Testis (tissue), 3 donors: ENCODE measurements around the gene OVOL1. TPM values are rescaled to one million over a fixed set of nuclear protein-coding genes. Genes with fewer than 3 reads are reported as not detected.

ENCODE experiments used
- DNase-seq: peaks from one replicate; pipeline ENCODE4 v3.0.0-alpha.2; 2019
- H3K27ac ChIP-seq, 2 donors: fragments of 200-600 bp; sonication (generic); one replicate each; pipeline ENCODE4 v1.5.1; 2019
- H3K27me3 ChIP-seq: fragments of 200-600 bp; sonication (generic); one replicate; pipeline ENCODE4 v1.5.1; 2019
- H3K36me3 ChIP-seq: fragments of 200-600 bp; sonication (generic); one replicate; pipeline ENCODE4 v1.5.1; 2017; ENCODE audit warnings: low read depth; ENCODE audit errors: missing control alignments
- H3K4me1 ChIP-seq: fragments of 200-600 bp; sonication (generic); one replicate; pipeline ENCODE4 v1.5.1; 2019
- H3K4me3 ChIP-seq, 2 donors: fragments of 200-600 bp; sonication (generic); one replicate each; pipeline ENCODE4 v1.5.1; 2017 to 2019
- H3K9me3 ChIP-seq: fragments of 200-600 bp; sonication (generic); one replicate; pipeline ENCODE4 v1.5.1; 2017
- POLR2A ChIP-seq: fragments of 450-650 bp; IDR thresholded peaks from one replicate; pipeline ENCODE4 v1.6.1; 2017; ENCODE audit warnings: antibody characterized with exemption, mild to moderate bottlenecking, moderate library complexity
- WGBS, 2 donors: methylation state at CpG; one replicate each; pipeline ENCODE4 v1.1.5; 2018; 5-methylcytosine and 5-hydroxymethylcytosine counted together
- intact Hi-C: fragments of 100-400 bp; cut with DNase I; formaldehyde crosslinking; loops from one replicate; pipeline ENCODE4 v1.15.1; 2023; ENCODE audit warnings: low total_unique reads
- polyA plus RNA-seq: library from polyadenylated mRNA; stranded (reverse); fragments of 350-450 nt; fragmentation: Illumina TruSeq; extraction: RNeasy Lipid Tissue Mini Kit (QIAGEN cat#74804); gene quantifications from one replicate; pipeline ENCODE4 v1.2.3, GENCODE V29; 2014; ENCODE audit warnings: low read depth, low replicate concordance; ENCODE audit not compliant: insufficient read depth
- total RNA-seq, 2 donors: library from RNA; depleted of rRNA; stranded (reverse); fragments of >200 nt; gene quantifications; one replicate each; pipeline ENCODE4 v1.2.3, GENCODE V29; 2016
- TF ChIP-seq, protein P1 (sequence below), 3 experiments: fragments of 450-650 bp in 2 of 3; fragments of 200-600 bp in 1 of 3; sonication (generic) in 1 of 3; IDR thresholded peaks; one replicate each; pipeline ENCODE4 v1.5.1; 2016 to 2019; ENCODE audit warnings: antibody characterized with exemption in 3 of 3, mild to moderate bottlenecking in 2 of 3, moderate library complexity in 1 of 3

The OVOL1 gene
- total and polyA plus RNA-seq, 3 donors from 2014 or later, result 27.6 to 72.4 (median 33.9) TPM

GRCh38 chr11:65793144-65793581 is 6.3 kb downstream of the OVOL1 start:
- intact Hi-C loops, result no loop called here
- no peaks in the 10 kb centered on the region for H3K4me1 ChIP-seq
- TF ChIP-seq, protein P1, sequence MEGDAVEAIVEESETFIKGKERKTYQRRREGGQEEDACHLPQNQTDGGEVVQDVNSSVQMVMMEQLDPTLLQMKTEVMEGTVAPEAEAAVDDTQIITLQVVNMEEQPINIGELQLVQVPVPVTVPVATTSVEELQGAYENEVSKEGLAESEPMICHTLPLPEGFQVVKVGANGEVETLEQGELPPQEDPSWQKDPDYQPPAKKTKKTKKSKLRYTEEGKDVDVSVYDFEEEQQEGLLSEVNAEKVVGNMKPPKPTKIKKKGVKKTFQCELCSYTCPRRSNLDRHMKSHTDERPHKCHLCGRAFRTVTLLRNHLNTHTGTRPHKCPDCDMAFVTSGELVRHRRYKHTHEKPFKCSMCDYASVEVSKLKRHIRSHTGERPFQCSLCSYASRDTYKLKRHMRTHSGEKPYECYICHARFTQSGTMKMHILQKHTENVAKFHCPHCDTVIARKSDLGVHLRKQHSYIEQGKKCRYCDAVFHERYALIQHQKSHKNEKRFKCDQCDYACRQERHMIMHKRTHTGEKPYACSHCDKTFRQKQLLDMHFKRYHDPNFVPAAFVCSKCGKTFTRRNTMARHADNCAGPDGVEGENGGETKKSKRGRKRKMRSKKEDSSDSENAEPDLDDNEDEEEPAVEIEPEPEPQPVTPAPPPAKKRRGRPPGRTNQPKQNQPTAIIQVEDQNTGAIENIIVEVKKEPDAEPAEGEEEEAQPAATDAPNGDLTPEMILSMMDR (IDR thresholded peaks at IDR 0.05), result no peak
- no peak for TF ChIP-seq POLR2A
- no peaks in the 10 kb centered on the region for H3K9me3 ChIP-seq
- no peaks in the 10 kb centered on the region for H3K36me3 ChIP-seq
- whole genome bisulfite sequencing, 2 donors, result 63 to 71% methylated on average over 5 to 16 of the region's 16 CpGs
- DNase-seq, result no peak
- no peak overlapping the region for H3K4me3 ChIP-seq
- no peak overlapping the region for H3K27ac ChIP-seq
- H3K27me3 ChIP-seq, result no peaks in the 10 kb centered on the region

DNA sequence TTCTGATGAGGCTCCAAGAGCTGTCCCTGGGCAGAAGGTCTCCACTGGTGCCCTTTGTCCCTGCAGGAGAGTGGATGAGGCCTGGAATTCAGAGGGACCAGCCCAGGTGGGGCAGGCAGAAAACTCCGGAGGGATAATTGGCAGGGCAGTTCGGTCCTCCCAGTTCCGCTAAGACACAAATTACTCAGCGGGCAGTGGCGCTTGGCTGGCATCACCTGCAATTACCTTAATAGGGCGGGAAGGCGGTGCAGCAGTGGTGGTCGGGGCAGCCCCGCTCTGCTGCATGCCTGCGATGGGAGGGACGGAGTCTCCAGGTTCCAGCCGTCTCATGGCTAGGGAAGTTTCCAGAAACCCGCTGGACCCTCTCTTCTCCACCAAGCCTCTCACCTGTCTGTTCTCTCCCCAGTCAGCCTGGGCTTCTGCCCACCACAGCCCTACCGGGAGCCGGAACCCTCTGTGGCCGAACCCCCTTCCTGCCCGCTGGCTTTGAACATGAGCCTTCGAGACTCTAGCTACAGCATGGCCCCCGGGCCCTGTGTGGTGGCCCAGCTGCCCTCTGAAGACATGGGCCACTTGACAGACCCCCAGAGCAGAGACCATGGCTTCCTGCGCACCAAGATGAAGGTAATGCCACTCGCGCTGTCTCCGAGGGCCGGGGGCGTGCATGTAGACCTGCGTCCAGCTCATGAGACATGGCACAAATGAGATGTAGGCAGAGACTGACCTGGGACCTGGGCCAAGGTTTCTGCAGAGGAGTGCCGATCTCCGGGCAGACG is 7.0 kb downstream of the OVOL1 start:
- intact Hi-C loops, result no loop called here
- H3K27me3 ChIP-seq, result no peaks in the 10 kb centered on the region
- 87 to 89% methylated on average over 25 to 29 of the region's 29 CpGs for WGBS, 2 donors
- H3K9me3 ChIP-seq, result no peaks in the 10 kb centered on the region
- no peaks in the 10 kb centered on the region for H3K36me3 ChIP-seq
- TF ChIP-seq POLR2A, result no peak
- TF ChIP-seq, protein P1 (IDR thresholded peaks at IDR 0.05), result no peak
- no peak overlapping the region for H3K4me3 ChIP-seq
- DNase-seq, result no peak
- no peaks in the 10 kb centered on the region for H3K4me1 ChIP-seq
- H3K27ac ChIP-seq, result no peak overlapping the region

GRCh38 chr11:65794570-65795510 is 8.0 kb downstream of the OVOL1 start:
- 87 to 90% methylated on average over 24 to 42 of the region's 42 CpGs for WGBS, 2 donors
- TF ChIP-seq, protein P1 (IDR thresholded peaks at IDR 0.05), result no peak
- TF ChIP-seq POLR2A, result no peak
- H3K27me3 ChIP-seq, result no peaks in the 10 kb centered on the region
- H3K9me3 ChIP-seq, result no peaks in the 10 kb centered on the region
- no peak overlapping the region for H3K27ac ChIP-seq
- intact Hi-C loops, result no loop called here
- H3K36me3 ChIP-seq, result no peaks in the 10 kb centered on the region
- no peaks in the 10 kb centered on the region for H3K4me1 ChIP-seq
- no peak for DNase-seq
- H3K4me3 ChIP-seq, result no peak overlapping the region

DNA sequence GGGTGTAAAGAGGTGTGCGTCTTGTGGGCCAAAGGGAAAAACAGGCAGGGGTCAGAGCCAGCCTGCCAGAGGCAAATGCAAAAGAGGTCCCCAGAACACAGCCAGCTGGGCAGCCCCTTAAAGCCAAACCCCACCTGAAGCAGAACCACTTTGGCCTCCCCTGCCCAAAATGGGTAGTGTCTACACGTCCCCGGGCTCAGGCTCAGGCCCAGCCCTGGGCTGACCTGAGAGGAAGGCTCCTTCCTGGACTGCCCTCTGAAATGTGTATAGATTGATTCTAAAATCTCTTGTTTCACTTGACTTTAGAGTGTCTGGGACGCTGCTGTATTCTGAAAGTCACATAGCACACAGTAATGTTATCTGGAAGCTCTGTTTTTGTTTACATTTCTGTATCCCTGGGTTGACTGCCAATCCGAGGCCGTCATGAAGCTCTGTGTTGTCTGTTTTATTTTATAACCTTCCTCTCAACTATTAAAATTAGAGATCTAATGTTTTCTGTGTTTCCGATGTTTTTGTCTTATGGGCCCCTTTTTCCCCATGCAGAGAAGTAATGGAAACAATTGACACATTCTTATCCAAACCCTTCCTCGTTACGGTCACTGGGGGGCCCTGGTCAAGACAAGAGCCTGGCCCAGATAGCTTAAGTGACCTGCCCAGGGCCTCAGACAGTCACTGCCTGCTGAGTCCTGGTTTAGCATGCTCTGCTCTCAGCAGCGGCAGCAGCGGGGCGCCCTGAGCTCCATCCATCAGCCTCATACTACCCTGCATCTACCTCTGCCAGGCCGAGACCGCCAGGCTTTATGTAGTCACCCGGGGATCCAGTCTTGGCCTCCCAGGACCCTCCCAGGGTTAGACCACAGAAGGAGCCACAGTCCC is 10.1 kb downstream of the OVOL1 start:
- no peak overlapping the region for H3K27ac ChIP-seq
- TF ChIP-seq POLR2A, result no peak
- TF ChIP-seq, protein P1 (IDR thresholded peaks at IDR 0.05), result no peak
- no peaks in the 10 kb centered on the region for H3K27me3 ChIP-seq
- H3K4me1 ChIP-seq, result no peaks in the 10 kb centered on the region
- H3K4me3 ChIP-seq, result no peak overlapping the region
- WGBS, 2 donors, result 77 to 84% methylated on average over 13 to 15 of the region's 15 CpGs
- H3K9me3 ChIP-seq, result no peaks in the 10 kb centered on the region
- H3K36me3 ChIP-seq, result no peaks in the 10 kb centered on the region
- intact Hi-C loops, result no loop called here
- no peak for DNase-seq
